HCT116 (cell line): ENCODE data around the gene NIPAL4. TPM values are rescaled to one million over a fixed set of nuclear protein-coding genes. Genes with fewer than 3 reads are reported as not detected.

ENCODE experiments used
- ATAC-seq: fragments of 200-7000 bp; cut with Tn5 transposase; 2 replicates; pipeline ENCODE4 v1.9.1; 2020; ENCODE audit warnings: mild to moderate bottlenecking, moderate library complexity
- BruUV-seq: library from RNA; stranded (reverse); fragments of 400-500 nt; replicated peaks from 2 replicates; lab custom pipeline; 2021; lab: Mats Ljungman, UMichigan
- CTCF ChIA-PET: fragments of 300-600 bp; sonication (Branson Sonifier 250); formaldehyde crosslinking; loops from one replicate; lab custom pipeline; 2021; ENCODE audit warnings: antibody characterized with exemption; lab: Charles Lee
- POLR2A ChIA-PET: fragments of 300-600, 350-600 bp; sonication (Branson Sonifier 250); formaldehyde crosslinking; loops from one replicate; lab custom pipeline; 2021; ENCODE audit warnings: antibody characterized with exemption; lab: Charles Lee
- RAD21 ChIA-PET, 2 experiments: fragments of 300-600 bp; sonication (Branson Sonifier 250); formaldehyde crosslinking; loops; one replicate each; lab custom pipeline; 2023; ENCODE audit warnings: low total read pairs in 2 of 2; ENCODE audit not compliant: uncharacterized antibody in 2 of 2, unreplicated experiment in 2 of 2, low non-redundant PET in 1 of 2; lab: Charles Lee
- DNase-seq: peaks from one replicate; pipeline ENCODE4 v3.0.0-alpha.2; 2010; ENCODE audit warnings: low read depth, low spot score
- H2AFZ ChIP-seq: fragments of 200-600 bp; shearing (Covaris generic), sonication (generic); 2 replicates; pipeline ENCODE4 v1.6.1; 2017; ENCODE audit warnings: low read depth, mixed run types, mixed read lengths, antibody characterized with exemption, low read length; ENCODE audit not compliant: poor library complexity, severe bottlenecking
- H3K27ac ChIP-seq: 2 replicates; pipeline ENCODE4 v1.5.1; 2012; ENCODE audit warnings: low read depth, low read length
- H3K27me3 ChIP-seq: fragments of 200-600 bp; sonication (generic); 2 replicates; pipeline ENCODE4 v1.6.1; 2016; ENCODE audit warnings: mixed run types, low read length, mixed read lengths; ENCODE audit not compliant: insufficient read depth
- H3K36me3 ChIP-seq, 2 experiments: fragments of 200-500 bp in 1 of 2; fragments of 200-600 bp in 1 of 2; sonication (Bioruptor generic) in 1 of 2; sonication (generic) in 1 of 2; 2 replicates each; pipeline versions ENCODE4 v1.5.1 to v1.6.1; 2014 to 2016; ENCODE audit warnings: low read length in 2 of 2, inconsistent platforms in 1 of 2, mixed read lengths in 1 of 2, mixed run types in 1 of 2; ENCODE audit not compliant: insufficient read depth in 2 of 2, control insufficient read depth in 1 of 2
- H3K4me1 ChIP-seq, 2 experiments: fragments of 200-600 bp in 1 of 2; sonication (generic) in 1 of 2; 2 replicates each; pipeline versions ENCODE4 v1.5.1 to v1.6.1; 2012 to 2017; ENCODE audit warnings: low read length in 2 of 2, inconsistent platforms in 1 of 2, mild to moderate bottlenecking in 1 of 2, mixed read lengths in 1 of 2, mixed run types in 1 of 2, moderate library complexity in 1 of 2; ENCODE audit not compliant: insufficient read depth in 2 of 2, control insufficient read depth in 1 of 2
- H3K4me2 ChIP-seq: fragments of 200-600 bp; sonication (generic); 2 replicates; pipeline ENCODE4 v1.6.1; 2017; ENCODE audit warnings: mixed run types, low read length, mixed read lengths
- H3K4me3 ChIP-seq, 2 experiments: fragments of 200-600 bp in 1 of 2; sonication (generic) in 1 of 2; replicated peaks in 1 of 2; 2 replicates each; pipeline ENCODE4 v1.5.1; 2011 to 2016; ENCODE audit warnings: low read length in 2 of 2, control low read depth in 1 of 2, low read depth in 1 of 2, mild to moderate bottlenecking in 1 of 2, mixed read lengths in 1 of 2, mixed run types in 1 of 2
- H3K79me2 ChIP-seq: fragments of 200-600 bp; sonication (generic); 2 replicates; pipeline ENCODE4 v1.6.1; 2017; ENCODE audit warnings: mild to moderate bottlenecking, mixed run types, low read length, moderate library complexity, mixed read lengths; ENCODE audit not compliant: insufficient read depth
- H3K9ac ChIP-seq: fragments of 200-600 bp; sonication (generic); 2 replicates; pipeline ENCODE4 v1.6.1; 2016; ENCODE audit warnings: low read length, mixed read lengths
- H3K9me2 ChIP-seq: fragments of 200-600 bp; sonication (generic), shearing (Covaris generic); 2 replicates; pipeline ENCODE4 v1.6.1; 2017; ENCODE audit warnings: mixed run types, mild to moderate bottlenecking, moderate library complexity; ENCODE audit not compliant: insufficient read depth
- H3K9me3 ChIP-seq, 2 experiments: fragments of 200-500 bp in 1 of 2; fragments of 200-600 bp in 1 of 2; sonication (Bioruptor generic) in 1 of 2; sonication (generic) in 1 of 2; 2 replicates each; pipeline ENCODE4 v1.6.1; 2014 to 2017; ENCODE audit warnings: low read length in 2 of 2, mixed read lengths in 2 of 2, inconsistent platforms in 1 of 2, low read depth in 1 of 2, mild to moderate bottlenecking in 1 of 2, mixed run types in 1 of 2, moderate library complexity in 1 of 2; ENCODE audit not compliant: control insufficient read depth in 1 of 2, insufficient read depth in 1 of 2
- H4K20me1 ChIP-seq: fragments of 200-600 bp; sonication (generic), shearing (Covaris generic); 2 replicates; pipeline ENCODE4 v1.6.1; 2017; ENCODE audit warnings: mixed run types, mild to moderate bottlenecking, moderate library complexity; ENCODE audit not compliant: insufficient read depth
- ATF3 ChIP-seq: IDR thresholded peaks from 2 replicates; pipeline ENCODE4 v1.6.1; 2012
- CTCF ChIP-seq, 3 experiments: fragments of 200-600 bp in 1 of 3; sonication (generic) in 1 of 3; IDR thresholded peaks in 2 of 3; conservative IDR thresholded peaks in 1 of 3; 2 replicates each; pipeline ENCODE4 v1.5.1; 2012 to 2017; ENCODE audit warnings: low read depth in 2 of 3, low read length in 2 of 3, antibody characterized with exemption in 1 of 3, borderline replicate concordance in 1 of 3, control low read depth in 1 of 3, mild to moderate bottlenecking in 1 of 3, mixed read lengths in 1 of 3, mixed run types in 1 of 3, moderate library complexity in 1 of 3; ENCODE audit not compliant: insufficient read depth in 1 of 3
- EGR1 ChIP-seq: IDR thresholded peaks from 2 replicates; pipeline ENCODE4 v1.6.1; 2012; ENCODE audit warnings: low read depth
- ELF1 ChIP-seq: IDR thresholded peaks from 2 replicates; pipeline ENCODE4 v1.6.1; 2012; ENCODE audit warnings: low read depth, borderline replicate concordance
- EZH2 ChIP-seq: fragments of 200-600 bp; sonication (generic); IDR thresholded peaks from 2 replicates; pipeline ENCODE4 v1.6.1; 2017; ENCODE audit warnings: antibody characterized with exemption, mixed run types
- EZH2phosphoT487 ChIP-seq: fragments of 200-600 bp; IDR thresholded peaks from 2 replicates; pipeline ENCODE4 v1.6.1; 2018; ENCODE audit warnings: antibody characterized with exemption, borderline replicate concordance
- JUND ChIP-seq: IDR thresholded peaks from 2 replicates; pipeline ENCODE4 v1.6.1; 2012
- POLR2A ChIP-seq: IDR thresholded peaks from 2 replicates; pipeline ENCODE4 v1.7.0; 2011; ENCODE audit warnings: borderline replicate concordance; ENCODE audit not compliant: insufficient read depth, insufficient read length; ENCODE audit errors: extremely low read depth
- REST ChIP-seq: IDR thresholded peaks from 2 replicates; pipeline ENCODE4 v1.6.1; 2012; ENCODE audit warnings: low read depth
- TCF7L2 ChIP-seq: IDR thresholded peaks from 2 replicates; pipeline ENCODE4 v1.7.0; 2011; ENCODE audit warnings: borderline replicate concordance, inconsistent platforms; ENCODE audit not compliant: insufficient read depth, insufficient read length; ENCODE audit errors: extremely low read depth
- YY1 ChIP-seq: IDR thresholded peaks from 2 replicates; pipeline ENCODE4 v1.6.1; 2011; ENCODE audit warnings: low read length, low read depth, moderate library complexity, mild to moderate bottlenecking; ENCODE audit not compliant: insufficient replicate concordance; ENCODE audit errors: extremely low read depth
- ZNF274 ChIP-seq: fragments of 200-500 bp; sonication (Bioruptor generic); IDR thresholded peaks from 2 replicates; pipeline ENCODE4 v1.6.1; 2014; ENCODE audit warnings: mild to moderate bottlenecking, low read depth, low read length, inconsistent platforms
- intact Hi-C: fragments of 100-400 bp; cut with micrococcal nuclease; formaldehyde crosslinking; loops from 2 replicates; pipeline ENCODE4 v1.10.0; 2022
- total RNA-seq: library from RNA; stranded (reverse); gene quantifications from one replicate; pipeline ENCODE4 v1.2.1, GENCODE V29; 2021; ENCODE audit not compliant: unreplicated experiment

NIPAL4 gene
- total RNA-seq, 1 experiment from 2014 or later: 0.12 TPM

GRCh38 chr5:157454273-157454672 lies 5.7 kb upstream of the NIPAL4 start:
- intact Hi-C loops: no loop called here
- Histone ChIP-seq H3K4me1 (peaks cover 0 to 5% of the 10 kb centered on the region in 2 experiments; a peak in 1 of 4 replicates), H3K36me3 (no peaks in the 10 kb centered on the region), H2AFZ (no peak overlapping the region), H3K9me3 (no peaks in the 10 kb centered on the region), H3K27me3 (no peaks in the 10 kb centered on the region), H3K9me2 (no peaks in the 10 kb centered on the region), H3K9ac (no peak overlapping the region), H3K79me2 (no peaks in the 10 kb centered on the region), H3K4me3 (no peak overlapping the region), H3K27ac (no peak overlapping the region), H4K20me1 (no peaks in the 10 kb centered on the region), H3K4me2 (no peak overlapping the region)
- no TSS peak for BruUV-seq
- ATAC-seq (no peak), DNase-seq (no peak)
- POLR2A ChIA-PET: no interaction called here
- TF ChIP-seq ZNF274 (no peak), REST (no peak), POLR2A (no peak), ELF1 (no peak), YY1 (no peak), EZH2phosphoT487 (no peak)
- RAD21 ChIA-PET: interaction anchor here in 1 of 2 experiments (0.7 kb wide), 1 partner anchor 358 kb away, joined by 3 read pairs; no protein-coding TSS in a partner anchor
- CTCF ChIA-PET: interaction anchor here (1.2 kb wide), 1 partner anchor 17 kb away, joined by 3 read pairs; no protein-coding TSS in a partner anchor

GRCh38 chr5:157455057-157455456 lies 5.0 kb upstream of the NIPAL4 start:
- Histone ChIP-seq H3K27me3 (no peaks in the 10 kb centered on the region), H3K9ac (no peak overlapping the region), H3K79me2 (no peaks in the 10 kb centered on the region), H3K4me3 (no peak overlapping the region), H3K4me1 (no peaks in the 10 kb centered on the region), H3K27ac (no peak overlapping the region), H4K20me1 (no peaks in the 10 kb centered on the region), H3K9me2 (no peaks in the 10 kb centered on the region), H2AFZ (no peak overlapping the region), H3K9me3 (no peaks in the 10 kb centered on the region), H3K4me2 (no peak overlapping the region), H3K36me3 (no peaks in the 10 kb centered on the region)
- ChIA-PET CTCF (no interaction called here), RAD21 (no interaction called here), POLR2A (no interaction called here)
- intact Hi-C loops: no loop called here
- ATAC-seq (no peak), DNase-seq (no peak)
- BruUV-seq: no TSS peak
- no peak for TF ChIP-seq ATF3
- no peak for TF ChIP-seq CTCF (IDR thresholded peaks at IDR 0.05 in 2 of 3, conservative IDR thresholded peaks at IDR 0.05 in 1 of 3; ENCODE audit: borderline replicate concordance in 1 of 3, insufficient read depth in 1 of 3, low read depth in 2 of 3, low read length in 2 of 3)
- no peak for TF ChIP-seq EZH2phosphoT487
- no peak for TF ChIP-seq EZH2
- TF ChIP-seq JUND: no peak
- no peak for TF ChIP-seq EGR1
- no peak for TF ChIP-seq POLR2A
- no peak for TF ChIP-seq TCF7L2
